Natural killer cell treated with Interleukin-12 subunit alpha and Interleukin-12 subunit beta and Interleukin-15 and Interleukin-18, amount 100 ng/mL, for 72 hours (primary cell): ENCODE data around the gene REEP1. TPM values are rescaled to one million over a fixed set of nuclear protein-coding genes. Genes with fewer than 3 reads are reported as not detected.
"Not testable (repeated sequence)": the region's sequence is repeated elsewhere in the genome, so short reads cannot be mapped to it uniquely, and the experiment has no call there.

ENCODE experiments used
- ATAC-seq, 2 donors: fragments of 150-1000 bp; cut with Tn5 transposase in 1 of 2; sonication (Bioruptor Pico), chemical (Tn5 transposase) in 1 of 2; 2 replicates each; pipeline ENCODE4 v1.10.0; 2021
- DNase-seq: peaks from one replicate; pipeline ENCODE4 v3.0.0; 2022; ENCODE audit warnings: low spot score
- H3K27ac Mint-ChIP-seq, 2 donors: 1 replicate in 1 of 2; 2 replicates in 1 of 2; pipeline ENCODE4 v1.8.0; 2022; ENCODE audit warnings: mixed read lengths in 2 of 2, mild to moderate bottlenecking in 1 of 2, moderate library complexity in 1 of 2
- H3K27me3 Mint-ChIP-seq, 2 donors: 1 replicate in 1 of 2; 2 replicates in 1 of 2; pipeline ENCODE4 v1.8.0; 2022; ENCODE audit warnings: mixed read lengths in 2 of 2
- H3K36me3 Mint-ChIP-seq: one replicate; pipeline ENCODE4 v1.8.0; 2022; ENCODE audit warnings: mixed read lengths
- H3K4me1 Mint-ChIP-seq, 2 donors: 1 replicate in 1 of 2; 2 replicates in 1 of 2; pipeline ENCODE4 v1.8.0; 2022; ENCODE audit warnings: low read depth in 2 of 2, mixed read lengths in 2 of 2, mild to moderate bottlenecking in 1 of 2
- H3K4me3 Mint-ChIP-seq: one replicate; pipeline ENCODE4 v1.8.0; 2022; ENCODE audit warnings: mixed read lengths
- H3K9me3 Mint-ChIP-seq: 2 replicates; pipeline ENCODE4 v1.8.0; 2022; ENCODE audit warnings: mixed read lengths
- total RNA-seq, 2 donors: library from RNA; stranded (reverse); gene quantifications; one replicate each; pipeline ENCODE4 v1.2.3, GENCODE V29; 2022

REEP1 gene
- total RNA-seq, 2 donors from 2014 or later: not detected

DNA sequence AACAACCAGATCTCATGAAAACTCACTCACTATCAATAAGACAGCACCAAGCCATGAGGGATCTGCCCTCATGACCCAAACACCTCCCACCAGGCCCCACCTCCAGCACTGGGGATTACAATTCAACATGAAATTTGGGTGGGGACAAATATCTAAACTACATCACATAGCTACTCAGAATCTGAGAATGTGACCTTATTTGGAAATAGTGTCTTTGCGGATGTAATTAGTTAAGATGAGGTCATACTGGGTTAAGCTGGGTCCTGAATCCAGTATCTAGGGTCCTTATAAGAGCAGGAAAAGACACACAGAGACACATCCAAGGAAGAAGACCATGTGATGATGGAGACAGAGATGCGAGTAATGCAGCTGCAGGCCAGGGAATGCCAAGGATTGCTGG is 27.5 kb upstream of the REEP1 start:
- no peak overlapping the region for H3K4me3 Mint-ChIP-seq
- H3K27me3 Mint-ChIP-seq: peaks cover 2 to 5% of the 10 kb centered on the region in 2 donors
- H3K4me1 Mint-ChIP-seq: peaks cover 4 to 5% of the 10 kb centered on the region in 2 donors
- H3K9me3 Mint-ChIP-seq: no peaks in the 10 kb centered on the region
- H3K36me3 Mint-ChIP-seq: peaks cover 5% of the 10 kb centered on the region
- no peak overlapping the region for H3K27ac Mint-ChIP-seq
- no peak for ATAC-seq
- DNase-seq: no peak

DNA sequence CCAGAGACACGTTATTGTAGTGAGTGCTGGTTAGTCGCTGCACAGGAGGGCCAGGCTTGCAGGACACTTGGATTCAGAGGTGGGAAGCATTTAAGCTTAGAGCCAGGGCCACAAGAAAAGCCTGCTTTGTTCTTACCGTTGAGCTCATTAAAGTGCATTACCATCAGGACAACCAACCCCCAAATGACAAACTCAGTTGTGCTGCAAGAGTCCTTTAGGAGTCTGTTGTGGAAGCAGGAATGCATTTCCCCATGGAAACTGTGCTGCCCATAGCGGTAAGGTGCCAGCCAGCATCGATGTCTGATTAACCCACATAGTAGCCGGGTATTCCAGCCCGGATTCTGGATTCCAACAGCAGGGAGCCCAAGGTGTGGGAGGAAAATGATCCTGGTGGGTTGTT is 23.4 kb upstream of the REEP1 start:
- no peak for DNase-seq
- H3K27ac Mint-ChIP-seq: no peak overlapping the region

DNA sequence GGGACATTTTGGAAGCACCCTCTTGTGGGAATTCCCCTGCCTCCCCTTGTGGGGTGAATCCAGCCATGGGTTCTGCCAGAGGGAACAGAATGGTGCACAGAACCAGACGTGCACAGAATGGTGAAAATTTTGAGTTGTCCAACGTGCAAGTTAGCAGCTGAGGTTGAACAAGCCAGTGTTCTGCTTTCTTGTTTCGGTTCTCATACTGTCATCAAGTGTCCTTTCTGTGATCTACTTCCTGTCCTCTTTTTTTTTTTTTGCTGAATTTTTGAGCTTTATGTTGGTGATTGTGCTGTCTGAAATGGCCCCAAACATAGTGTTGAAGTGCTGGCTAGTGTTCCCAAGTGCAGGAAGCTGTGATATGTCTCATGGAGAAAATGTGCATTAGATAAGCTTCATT is 21.5 kb upstream of the REEP1 start:
- no peak overlapping the region for H3K27ac Mint-ChIP-seq
- H3K27me3 Mint-ChIP-seq: peaks cover 14 to 23% of the 10 kb centered on the region in 2 donors
- H3K4me3 Mint-ChIP-seq: no peak overlapping the region
- DNase-seq (no peak), ATAC-seq (no peak)
- H3K36me3 Mint-ChIP-seq: no peaks in the 10 kb centered on the region
- H3K4me1 Mint-ChIP-seq: no peaks in the 10 kb centered on the region
- no peaks in the 10 kb centered on the region for H3K9me3 Mint-ChIP-seq

More for the DNA sequence above, 23.4 kb upstream of the REEP1 start:
- Mint-ChIP-seq H3K27me3 (peaks cover 10 to 13% of the 10 kb centered on the region in 2 donors), H3K4me3 (no peak overlapping the region), H3K9me3 (no peaks in the 10 kb centered on the region), H3K36me3 (no peaks in the 10 kb centered on the region), H3K4me1 (no peaks in the 10 kb centered on the region)
- ATAC-seq: no peak

GRCh38 chr2:86357392-86357963 is 20.1 kb upstream of the REEP1 start:
- H3K4me3 Mint-ChIP-seq: no peak overlapping the region
- peaks cover 19 to 28% of the 10 kb centered on the region in 2 donors for H3K27me3 Mint-ChIP-seq
- no peaks in the 10 kb centered on the region for H3K9me3 Mint-ChIP-seq
- no peak overlapping the region for H3K27ac Mint-ChIP-seq
- ATAC-seq (no peak), DNase-seq (no peak)
- H3K4me1 Mint-ChIP-seq: no peaks in the 10 kb centered on the region
- H3K36me3 Mint-ChIP-seq: no peaks in the 10 kb centered on the region

GRCh38 chr2:86352727-86353221 is 15.3 kb upstream of the REEP1 start:
- Mint-ChIP-seq H3K9me3 (no peaks in the 10 kb centered on the region), H3K36me3 (no peaks in the 10 kb centered on the region), H3K27me3 (peaks cover 24 to 33% of the 10 kb centered on the region in 2 donors), H3K4me1 (no peaks in the 10 kb centered on the region), H3K4me3 (no peak overlapping the region), H3K27ac (no peak overlapping the region)
- DNase-seq (no peak), ATAC-seq (no peak)

DNA sequence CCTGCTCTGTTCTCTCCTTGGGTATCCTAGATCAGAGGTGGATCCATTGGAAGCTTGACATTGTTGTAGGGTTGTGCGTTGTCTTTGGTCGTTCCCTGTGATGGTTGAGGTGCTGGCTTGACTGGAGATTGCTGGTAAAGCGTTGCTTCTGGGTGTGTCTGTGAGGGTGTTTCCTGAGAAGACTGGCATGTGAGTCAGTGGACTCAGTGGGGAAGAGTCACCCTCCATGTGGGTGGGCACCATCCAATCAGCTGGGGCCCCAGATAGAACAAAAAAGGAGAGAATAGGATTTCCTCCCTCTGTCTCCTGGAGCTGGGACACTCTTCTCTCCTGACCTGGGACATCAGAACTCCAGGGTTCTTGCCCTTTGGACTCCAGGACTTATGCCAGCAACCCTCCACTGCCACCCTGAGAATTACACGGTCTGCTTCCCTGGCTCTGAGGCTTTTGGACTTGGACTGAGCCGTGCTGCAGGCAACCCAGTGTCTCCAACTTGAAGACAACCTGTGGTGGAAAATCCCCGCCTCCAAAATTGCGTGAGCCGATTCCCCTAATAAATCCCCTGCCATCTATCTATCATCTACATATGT is 14.8 kb upstream of the REEP1 start:
- no peak for DNase-seq
- no peak for ATAC-seq
- Mint-ChIP-seq H3K4me1 (no peaks in the 10 kb centered on the region), H3K27me3 (peaks cover 22 to 34% of the 10 kb centered on the region in 2 donors), H3K9me3 (no peaks in the 10 kb centered on the region), H3K36me3 (no peaks in the 10 kb centered on the region), H3K27ac (no peak overlapping the region), H3K4me3 (no peak overlapping the region)

- H3K9me3 Mint-ChIP-seq: no peaks in the 10 kb centered on the region
- peaks cover 30 to 37% of the 10 kb centered on the region in 2 donors for H3K27me3 Mint-ChIP-seq
- no peak for ATAC-seq
- H3K36me3 Mint-ChIP-seq: no peaks in the 10 kb centered on the region
- DNase-seq: no peak
- no peaks in the 10 kb centered on the region for H3K4me1 Mint-ChIP-seq
- no peak overlapping the region for H3K27ac Mint-ChIP-seq
- H3K4me3 Mint-ChIP-seq: no peak overlapping the region
These were observed 13.3 kb upstream of the REEP1 start for GRCh38 chr2:86350751-86351150.

DNA sequence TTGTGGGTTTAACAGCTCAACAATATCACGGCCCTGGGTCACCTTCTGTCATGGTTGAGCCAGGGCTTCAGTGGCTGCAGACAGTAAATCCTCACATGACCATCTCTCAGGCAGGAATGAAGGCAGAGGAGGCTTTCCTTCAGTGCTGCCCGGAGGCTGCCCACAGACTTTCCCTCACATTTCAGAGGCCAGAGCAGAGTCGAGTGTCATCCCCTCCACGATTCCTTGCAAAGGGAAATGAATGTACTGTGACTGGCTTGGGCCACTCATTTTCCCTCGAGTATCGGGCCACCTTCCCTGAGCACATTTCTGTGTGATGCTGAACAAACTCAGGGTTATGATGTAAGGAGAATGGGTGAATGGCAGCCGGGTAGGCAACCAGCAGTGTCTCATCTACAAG is 10.0 kb upstream of the REEP1 start:
- Mint-ChIP-seq H3K36me3 (no peaks in the 10 kb centered on the region), H3K4me3 (no peak overlapping the region), H3K4me1 (no peaks in the 10 kb centered on the region), H3K27me3 (peaks cover 20 to 29% of the 10 kb centered on the region in 2 donors), H3K9me3 (no peaks in the 10 kb centered on the region), H3K27ac (no peak overlapping the region)
- DNase-seq (no peak), ATAC-seq (no peak)

GRCh38 chr2:86345783-86346370 is 8.5 kb upstream of the REEP1 start:
- H3K27ac Mint-ChIP-seq, DNase-seq, H3K9me3 Mint-ChIP-seq, H3K4me3 Mint-ChIP-seq, H3K4me1 Mint-ChIP-seq, H3K36me3 Mint-ChIP-seq, ATAC-seq: not testable (repeated sequence)
- H3K27me3 Mint-ChIP-seq: peaks cover 22 to 37% of the 10 kb centered on the region in 2 donors

DNA sequence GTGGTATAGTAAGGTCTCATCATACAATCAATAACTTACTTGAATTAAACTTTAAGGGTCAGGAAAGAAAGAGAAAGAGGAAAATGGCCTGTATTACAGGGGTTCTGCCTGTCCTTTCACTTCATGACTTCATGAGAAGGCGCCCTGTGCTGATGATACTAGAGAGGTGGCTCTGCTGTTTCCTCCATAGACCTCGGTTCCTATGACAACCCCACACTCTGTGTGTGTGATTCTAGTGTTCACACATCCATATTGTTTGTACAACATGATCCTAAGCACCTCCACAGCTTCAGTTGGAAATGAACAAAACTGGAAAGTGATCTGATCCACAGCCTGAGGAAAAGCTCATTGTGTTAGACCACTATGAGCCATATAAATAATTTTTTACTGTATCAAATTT is 7.0 kb upstream of the REEP1 start:
- no peaks in the 10 kb centered on the region for H3K4me1 Mint-ChIP-seq
- H3K4me3 Mint-ChIP-seq: no peak overlapping the region
- H3K27ac Mint-ChIP-seq: no peak overlapping the region
- peaks cover 7% of the 10 kb centered on the region for H3K9me3 Mint-ChIP-seq
- ATAC-seq (no peak), DNase-seq (no peak)
- peaks cover 24 to 50% of the 10 kb centered on the region in 2 donors for H3K27me3 Mint-ChIP-seq
- peaks cover 10% of the 10 kb centered on the region for H3K36me3 Mint-ChIP-seq

GRCh38 chr2:86342488-86342887 is 5.1 kb upstream of the REEP1 start:
- ATAC-seq: no peak
- H3K4me1 Mint-ChIP-seq: peaks cover 0 to 4% of the 10 kb centered on the region in 2 donors
- H3K27me3 Mint-ChIP-seq: peaks cover 32 to 56% of the 10 kb centered on the region in 2 donors
- peaks cover 7% of the 10 kb centered on the region for H3K9me3 Mint-ChIP-seq
- H3K36me3 Mint-ChIP-seq: peaks cover 10% of the 10 kb centered on the region
- no peak for DNase-seq
- no peak overlapping the region for H3K4me3 Mint-ChIP-seq
- H3K27ac Mint-ChIP-seq: no peak overlapping the region

- Mint-ChIP-seq H3K4me3 (no peak overlapping the region), H3K9me3 (peaks cover 7% of the 10 kb centered on the region), H3K4me1 (peaks cover 0 to 6% of the 10 kb centered on the region in 2 donors), H3K27me3 (peaks cover 27 to 46% of the 10 kb centered on the region in 2 donors), H3K27ac (no peak overlapping the region), H3K36me3 (peaks cover 10% of the 10 kb centered on the region)
- DNase-seq: no peak
- ATAC-seq: no peak
These were observed 4.0 kb upstream of the REEP1 start for GRCh38 chr2:86341470-86341869.

DNA sequence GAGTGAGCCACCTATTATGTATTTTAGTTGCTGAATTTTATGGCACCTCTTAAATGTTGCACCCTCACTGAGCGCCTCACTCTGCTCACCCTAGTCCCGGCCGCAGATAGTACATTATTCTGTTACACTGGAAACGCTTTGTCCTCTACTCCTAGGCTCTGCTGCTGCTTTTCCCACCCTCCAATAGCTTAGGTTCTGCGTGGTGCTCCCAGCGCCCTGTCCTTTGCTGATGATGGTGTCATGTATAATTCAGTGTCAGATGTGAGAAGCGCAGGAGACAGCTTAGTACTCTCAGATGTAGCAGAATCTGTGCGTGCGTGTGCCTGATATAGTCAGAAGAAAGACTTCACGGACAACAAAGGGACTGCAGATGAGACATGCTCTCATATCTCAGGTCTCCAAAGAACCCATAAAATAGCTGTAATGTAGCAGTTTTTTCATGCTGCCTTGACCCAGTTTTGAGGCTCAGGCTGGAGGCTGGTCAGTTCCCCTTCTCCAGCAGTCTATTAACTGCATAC is 1.4 kb upstream of the REEP1 start:
- ATAC-seq (no peak), DNase-seq (no peak)
- Mint-ChIP-seq H3K4me3 (no peak overlapping the region), H3K27me3 (peaks cover 42 to 67% of the 10 kb centered on the region in 2 donors), H3K4me1 (peaks cover 0 to 6% of the 10 kb centered on the region in 2 donors), H3K9me3 (peaks cover 7% of the 10 kb centered on the region), H3K36me3 (peaks cover 10% of the 10 kb centered on the region), H3K27ac (no peak overlapping the region)

- no peak overlapping the region for H3K4me3 Mint-ChIP-seq
- no peak overlapping the region for H3K27ac Mint-ChIP-seq
- ATAC-seq (no peak), DNase-seq (no peak)
- H3K4me1 Mint-ChIP-seq: peaks cover 0 to 6% of the 10 kb centered on the region in 2 donors
- peaks cover 10% of the 10 kb centered on the region for H3K36me3 Mint-ChIP-seq
- peaks cover 7% of the 10 kb centered on the region for H3K9me3 Mint-ChIP-seq
- peaks cover 45 to 72% of the 10 kb centered on the region in 2 donors for H3K27me3 Mint-ChIP-seq
These were observed 667 bp downstream of the REEP1 start for GRCh38 chr2:86336675-86337243.
